ENCODE data around the gene ST6GALNAC4.

DNA sequence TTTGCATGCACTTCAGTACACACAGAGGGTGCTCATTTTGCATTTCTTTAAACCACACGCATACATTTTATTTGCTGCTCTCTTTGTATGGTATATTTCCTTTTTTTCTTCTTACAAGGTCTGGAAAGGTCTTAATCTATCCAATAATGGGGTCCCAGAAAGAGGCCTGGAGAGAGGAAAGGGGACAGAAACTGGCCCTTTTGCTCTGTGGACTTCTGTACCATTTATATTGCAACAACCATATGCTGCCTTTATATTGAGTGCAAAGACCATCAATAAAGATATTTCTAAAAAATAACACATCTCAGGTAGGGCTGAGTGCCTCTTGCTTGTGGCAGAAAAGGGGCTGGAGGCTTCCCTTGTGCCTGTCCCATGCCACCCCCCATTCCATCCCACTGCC lies 36.3 kb upstream of the ST6GALNAC4 start:
- TF ChIP-seq FOXM1 (IDR thresholded peaks at IDR 0.05; ENCODE audit: low read depth) (no peak), FOXM1 (CRISPR knock-in tag; IDR thresholded peaks at IDR 0.05; ENCODE audit: low read depth) (no peak), NR2F6 (CRISPR knock-in tag; IDR thresholded peaks at IDR 0.05) (no peak), POLR2A (conservative IDR thresholded peaks at IDR 0.05) (no peak), NFIC (IDR thresholded peaks at IDR 0.05) (no peak), ZNF121 (CRISPR knock-in tag; conservative IDR thresholded peaks at IDR 0.05) (no peak), ZNF766 (CRISPR knock-in tag; conservative IDR thresholded peaks at IDR 0.05) (no peak), YY1 (IDR thresholded peaks at IDR 0.05; ENCODE audit: borderline replicate concordance in 1 of 3, control insufficient read depth in 1 of 3, extremely low read depth in 1 of 3, insufficient read depth in 3 of 3, insufficient read length in 1 of 3, insufficient replicate concordance in 2 of 3, low read depth in 1 of 3, low read length in 2 of 3) (no peak), RBM39 (optimal IDR thresholded peaks at IDR 0.05; ENCODE audit: low read depth, low read length) (no peak), GATAD2B (IDR thresholded peaks at IDR 0.05; ENCODE audit: borderline replicate concordance) (no peak), ATF7 (IDR thresholded peaks at IDR 0.05) (no peak)
- TF ChIP-seq, protein P1, sequence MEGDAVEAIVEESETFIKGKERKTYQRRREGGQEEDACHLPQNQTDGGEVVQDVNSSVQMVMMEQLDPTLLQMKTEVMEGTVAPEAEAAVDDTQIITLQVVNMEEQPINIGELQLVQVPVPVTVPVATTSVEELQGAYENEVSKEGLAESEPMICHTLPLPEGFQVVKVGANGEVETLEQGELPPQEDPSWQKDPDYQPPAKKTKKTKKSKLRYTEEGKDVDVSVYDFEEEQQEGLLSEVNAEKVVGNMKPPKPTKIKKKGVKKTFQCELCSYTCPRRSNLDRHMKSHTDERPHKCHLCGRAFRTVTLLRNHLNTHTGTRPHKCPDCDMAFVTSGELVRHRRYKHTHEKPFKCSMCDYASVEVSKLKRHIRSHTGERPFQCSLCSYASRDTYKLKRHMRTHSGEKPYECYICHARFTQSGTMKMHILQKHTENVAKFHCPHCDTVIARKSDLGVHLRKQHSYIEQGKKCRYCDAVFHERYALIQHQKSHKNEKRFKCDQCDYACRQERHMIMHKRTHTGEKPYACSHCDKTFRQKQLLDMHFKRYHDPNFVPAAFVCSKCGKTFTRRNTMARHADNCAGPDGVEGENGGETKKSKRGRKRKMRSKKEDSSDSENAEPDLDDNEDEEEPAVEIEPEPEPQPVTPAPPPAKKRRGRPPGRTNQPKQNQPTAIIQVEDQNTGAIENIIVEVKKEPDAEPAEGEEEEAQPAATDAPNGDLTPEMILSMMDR (IDR thresholded peaks at IDR 0.05 in 2 of 3, conservative IDR thresholded peaks at IDR 0.05 in 1 of 3; ENCODE audit: insufficient read depth in 2 of 3, low read depth in 1 of 3, low read length in 3 of 3) = no peak
- TF ChIP-seq, protein P2, sequence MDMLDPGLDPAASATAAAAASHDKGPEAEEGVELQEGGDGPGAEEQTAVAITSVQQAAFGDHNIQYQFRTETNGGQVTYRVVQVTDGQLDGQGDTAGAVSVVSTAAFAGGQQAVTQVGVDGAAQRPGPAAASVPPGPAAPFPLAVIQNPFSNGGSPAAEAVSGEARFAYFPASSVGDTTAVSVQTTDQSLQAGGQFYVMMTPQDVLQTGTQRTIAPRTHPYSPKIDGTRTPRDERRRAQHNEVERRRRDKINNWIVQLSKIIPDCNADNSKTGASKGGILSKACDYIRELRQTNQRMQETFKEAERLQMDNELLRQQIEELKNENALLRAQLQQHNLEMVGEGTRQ (CRISPR knock-in tag; IDR thresholded peaks at IDR 0.05) = no peak
- TF ChIP-seq, protein P3, sequence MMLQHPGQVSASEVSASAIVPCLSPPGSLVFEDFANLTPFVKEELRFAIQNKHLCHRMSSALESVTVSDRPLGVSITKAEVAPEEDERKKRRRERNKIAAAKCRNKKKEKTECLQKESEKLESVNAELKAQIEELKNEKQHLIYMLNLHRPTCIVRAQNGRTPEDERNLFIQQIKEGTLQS (IDR thresholded peaks at IDR 0.05) = no peak
- TF ChIP-seq, protein P3 (CRISPR knock-in tag; conservative IDR thresholded peaks at IDR 0.05) = no peak
- TF ChIP-seq, protein P4, sequence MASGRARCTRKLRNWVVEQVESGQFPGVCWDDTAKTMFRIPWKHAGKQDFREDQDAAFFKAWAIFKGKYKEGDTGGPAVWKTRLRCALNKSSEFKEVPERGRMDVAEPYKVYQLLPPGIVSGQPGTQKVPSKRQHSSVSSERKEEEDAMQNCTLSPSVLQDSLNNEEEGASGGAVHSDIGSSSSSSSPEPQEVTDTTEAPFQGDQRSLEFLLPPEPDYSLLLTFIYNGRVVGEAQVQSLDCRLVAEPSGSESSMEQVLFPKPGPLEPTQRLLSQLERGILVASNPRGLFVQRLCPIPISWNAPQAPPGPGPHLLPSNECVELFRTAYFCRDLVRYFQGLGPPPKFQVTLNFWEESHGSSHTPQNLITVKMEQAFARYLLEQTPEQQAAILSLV (tag; IDR thresholded peaks at IDR 0.05) = no peak
